B cell (primary cell): ENCODE measurements around the gene SYNE2. TPM values are rescaled to one million over a fixed set of nuclear protein-coding genes. Genes with fewer than 3 reads are reported as not detected.

Experiments
- ATAC-seq: fragments of 200-7000 bp; cut with Tn5 transposase; one replicate; pipeline ENCODE4 v1.10.0; 2021; ENCODE audit warnings: low read depth, mild to moderate bottlenecking, moderate number of reproducible peaks, moderate library complexity
- CTCF ChIA-PET: fragments of 350-600 bp; sonication (Branson Sonifier 250); formaldehyde crosslinking; loops from one replicate; lab custom pipeline; 2021; ENCODE audit warnings: antibody characterized with exemption, inconsistent platforms; lab: Charles Lee
- POLR2A ChIA-PET: fragments of 350-600 bp; sonication (Branson Sonifier 250); formaldehyde crosslinking; loops from one replicate; lab custom pipeline; 2021; ENCODE audit warnings: antibody characterized with exemption; lab: Charles Lee
- DNase-seq: peaks from one replicate; pipeline ENCODE4 v3.0.0; 2013
- H2AFZ ChIP-seq: 2 replicates; pipeline ENCODE4 v1.6.1; 2012; ENCODE audit warnings: mild to moderate bottlenecking, low read depth, low read length; ENCODE audit not compliant: insufficient read depth, poor library complexity, severe bottlenecking
- H3K27ac ChIP-seq, 2 donors: 1 replicate in 1 of 2; 2 replicates in 1 of 2; pipeline ENCODE4 v1.5.1; 2012 to 2013; ENCODE audit warnings: low read length in 2 of 2, mild to moderate bottlenecking in 2 of 2, moderate library complexity in 1 of 2
- H3K27me3 ChIP-seq, 4 experiments: fragments of 200-600 bp in 1 of 4; sonication (generic) in 1 of 4; replicated peaks in 1 of 4; 1 replicate in 2 of 4; 2 replicates in 2 of 4; pipeline versions ENCODE4 v1.6.1 to v1.7.0; 2013 to 2016; ENCODE audit warnings: low read length in 3 of 4, mild to moderate bottlenecking in 2 of 4, mixed read lengths in 1 of 4, moderate library complexity in 1 of 4; ENCODE audit not compliant: insufficient read depth in 4 of 4, control insufficient read depth in 3 of 4; ENCODE audit errors: control extremely low read depth in 1 of 4
- H3K36me3 ChIP-seq, 2 experiments: replicated peaks in 1 of 2; 1 replicate in 1 of 2; 2 replicates in 1 of 2; pipeline versions ENCODE4 v1.6.1 to v1.7.1; 2013; ENCODE audit warnings: low read length in 1 of 2; ENCODE audit not compliant: insufficient read depth in 2 of 2, control insufficient read depth in 1 of 2; ENCODE audit errors: control extremely low read depth in 1 of 2, extremely low read depth in 1 of 2
- H3K4me1 ChIP-seq, 2 donors: fragments of 200-600 bp in 1 of 2; sonication (generic) in 1 of 2; 1 replicate in 1 of 2; 2 replicates in 1 of 2; pipeline versions ENCODE4 v1.5.1 to v1.6.1; 2013 to 2017; ENCODE audit warnings: low read length in 2 of 2; ENCODE audit not compliant: control insufficient read depth in 2 of 2, insufficient read depth in 2 of 2
- H3K4me2 ChIP-seq: replicated peaks from 2 replicates; pipeline ENCODE3; 2012; ENCODE audit warnings: mild to moderate bottlenecking, low read depth, low read length; ENCODE audit not compliant: poor library complexity, severe bottlenecking
- H3K4me3 ChIP-seq, 5 experiments: fragments of 200-600 bp in 1 of 5; sonication (generic) in 1 of 5; 1 replicate in 3 of 5; 2 replicates in 2 of 5; pipeline versions ENCODE4 v1.5.1 to v1.7.0; 2011 to 2016; ENCODE audit warnings: low read length in 4 of 5, mild to moderate bottlenecking in 4 of 5, low read depth in 2 of 5, control low read depth in 1 of 5, moderate library complexity in 1 of 5; ENCODE audit not compliant: insufficient read depth in 1 of 5; ENCODE audit errors: control extremely low read depth in 1 of 5, extremely low read depth in 1 of 5
- H3K79me2 ChIP-seq: fragments of 200-600 bp; sonication (generic); one replicate; pipeline ENCODE4 v1.6.0; 2016; ENCODE audit warnings: low read length; ENCODE audit not compliant: control insufficient read depth, insufficient read depth
- H3K9ac ChIP-seq: fragments of 200-600 bp; sonication (generic); 2 replicates; pipeline ENCODE4 v1.6.1; 2017; ENCODE audit warnings: mild to moderate bottlenecking, low read length, moderate library complexity
- H3K9me3 ChIP-seq, 3 donors: one replicate each; pipeline versions ENCODE4 v1.6.1 to v1.7.1; 2013; ENCODE audit warnings: low read length in 2 of 3; ENCODE audit not compliant: control insufficient read depth in 2 of 3, insufficient read depth in 1 of 3; ENCODE audit errors: control extremely low read depth in 1 of 3
- H4K20me1 ChIP-seq: 2 replicates; pipeline ENCODE4 v1.6.0; 2012; ENCODE audit warnings: mild to moderate bottlenecking, low read length; ENCODE audit not compliant: insufficient read depth, control insufficient read depth, poor library complexity, severe bottlenecking
- H3K27ac Mint-ChIP-seq: one replicate; pipeline ENCODE4 v1.8.0; 2021; ENCODE audit warnings: mixed read lengths
- H3K27me3 Mint-ChIP-seq: one replicate; pipeline ENCODE4 v1.8.0; 2021; ENCODE audit warnings: mixed read lengths
- H3K4me1 Mint-ChIP-seq: one replicate; pipeline ENCODE4 v1.8.0; 2021; ENCODE audit warnings: mixed read lengths
- H3K4me3 Mint-ChIP-seq: one replicate; pipeline ENCODE4 v1.8.0; 2021; ENCODE audit warnings: mixed read lengths
- H3K9me3 Mint-ChIP-seq: one replicate; pipeline ENCODE4 v1.8.0; 2022; ENCODE audit warnings: mixed read lengths; ENCODE audit not compliant: insufficient read depth
- EZH2 ChIP-seq: IDR thresholded peaks from 2 replicates; pipeline ENCODE4 v1.6.1; 2012; ENCODE audit warnings: borderline replicate concordance, low read depth, mild to moderate bottlenecking, moderate library complexity, low read length; ENCODE audit not compliant: insufficient read depth, poor library complexity, severe bottlenecking
- WGBS: methylation state at CpG from one replicate; pipeline ENCODE4 v1.1.5; 2013; ENCODE audit warnings: missing lambda C conversion rate; ENCODE audit not compliant: insufficient coverage; 5-methylcytosine and 5-hydroxymethylcytosine counted together
- intact Hi-C: fragments of 100-400 bp; cut with micrococcal nuclease; formaldehyde crosslinking; loops from one replicate; pipeline ENCODE4 v1.10.0; 2022
- polyA plus RNA-seq: library from polyadenylated mRNA; depleted of rRNA; stranded (reverse); fragments of >200 nt; gene quantifications from 2 replicates; pipeline ENCODE4 v1.2.3, GENCODE V29; 2012
- total RNA-seq, 2 donors: library from RNA; stranded (reverse); fragments of 120-200 nt in 1 of 2; gene quantifications; 1 replicate in 1 of 2; 2 replicates in 1 of 2; pipeline versions ENCODE4 v1.2.3 to v1.2.4, GENCODE V29; 2013 to 2022
- TF ChIP-seq, protein P1 (sequence below): fragments of 200-600 bp; IDR thresholded peaks from one replicate; pipeline ENCODE4 v1.8.0; 2022; ENCODE audit warnings: antibody characterized with exemption, mild to moderate bottlenecking

The SYNE2 gene
- total and polyA plus RNA-seq, 2 donors (not counting 1 experiment from before 2014, with no cell fraction given): 39.5 to 105 TPM

- no peak overlapping the region for H3K4me2 ChIP-seq
- no peak overlapping the region for H3K27ac ChIP-seq
- no peak overlapping the region for H2AFZ ChIP-seq
- H3K27ac Mint-ChIP-seq: no peak overlapping the region
- ChIA-PET POLR2A (no interaction called here), CTCF (no interaction called here)
- H3K27me3 ChIP-seq: no peaks in the 10 kb centered on the region
- no peaks in the 10 kb centered on the region for H3K9me3 ChIP-seq
- WGBS: 95% methylated on average over 7 of the region's 9 CpGs
- no peak overlapping the region for H3K9ac ChIP-seq
- no peaks in the 10 kb centered on the region for H3K9me3 Mint-ChIP-seq
- H3K27me3 Mint-ChIP-seq: no peaks in the 10 kb centered on the region
- DNase-seq (no peak), ATAC-seq (no peak)
- H3K4me3 ChIP-seq: no peak overlapping the region
- TF ChIP-seq, protein P1, sequence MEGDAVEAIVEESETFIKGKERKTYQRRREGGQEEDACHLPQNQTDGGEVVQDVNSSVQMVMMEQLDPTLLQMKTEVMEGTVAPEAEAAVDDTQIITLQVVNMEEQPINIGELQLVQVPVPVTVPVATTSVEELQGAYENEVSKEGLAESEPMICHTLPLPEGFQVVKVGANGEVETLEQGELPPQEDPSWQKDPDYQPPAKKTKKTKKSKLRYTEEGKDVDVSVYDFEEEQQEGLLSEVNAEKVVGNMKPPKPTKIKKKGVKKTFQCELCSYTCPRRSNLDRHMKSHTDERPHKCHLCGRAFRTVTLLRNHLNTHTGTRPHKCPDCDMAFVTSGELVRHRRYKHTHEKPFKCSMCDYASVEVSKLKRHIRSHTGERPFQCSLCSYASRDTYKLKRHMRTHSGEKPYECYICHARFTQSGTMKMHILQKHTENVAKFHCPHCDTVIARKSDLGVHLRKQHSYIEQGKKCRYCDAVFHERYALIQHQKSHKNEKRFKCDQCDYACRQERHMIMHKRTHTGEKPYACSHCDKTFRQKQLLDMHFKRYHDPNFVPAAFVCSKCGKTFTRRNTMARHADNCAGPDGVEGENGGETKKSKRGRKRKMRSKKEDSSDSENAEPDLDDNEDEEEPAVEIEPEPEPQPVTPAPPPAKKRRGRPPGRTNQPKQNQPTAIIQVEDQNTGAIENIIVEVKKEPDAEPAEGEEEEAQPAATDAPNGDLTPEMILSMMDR: no peak
- no peak for TF ChIP-seq EZH2
- no peak overlapping the region for H3K4me3 Mint-ChIP-seq
- H3K4me1 ChIP-seq: no peaks in the 10 kb centered on the region
- peaks cover 0 to 8% of the 10 kb centered on the region in 2 experiments for H3K36me3 ChIP-seq
- intact Hi-C loops: no loop called here
- H3K4me1 Mint-ChIP-seq: no peaks in the 10 kb centered on the region
- no peaks in the 10 kb centered on the region for H4K20me1 ChIP-seq
- no peaks in the 10 kb centered on the region for H3K79me2 ChIP-seq
Measured at GRCh38 chr14:64114166-64114565, 261.4 kb downstream of the SYNE2 start.

DNA sequence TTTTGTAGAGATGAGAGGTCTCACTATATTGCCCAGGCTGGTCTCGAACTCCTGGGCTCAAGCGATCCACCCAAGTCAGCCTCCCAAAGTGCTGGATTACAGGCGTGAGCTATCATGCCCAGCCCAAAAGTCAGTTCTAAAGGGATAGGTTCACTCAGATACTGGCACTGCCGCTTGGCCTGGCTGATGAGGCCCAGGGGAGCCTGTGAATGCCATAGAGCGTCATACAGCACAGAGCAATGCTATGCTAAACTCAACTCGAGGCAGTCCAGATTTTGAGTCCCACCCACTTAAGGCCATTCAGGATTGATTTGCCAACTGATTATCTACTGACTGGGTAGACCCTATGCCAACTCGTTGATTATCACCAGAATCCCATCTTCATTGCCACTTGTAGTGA, 262.0 kb downstream of the SYNE2 start:
- H3K9ac ChIP-seq: no peak overlapping the region
- Mint-ChIP-seq H3K27ac (no peak overlapping the region), H3K4me3 (no peak overlapping the region), H3K27me3 (no peaks in the 10 kb centered on the region), H3K4me1 (no peaks in the 10 kb centered on the region), H3K9me3 (no peaks in the 10 kb centered on the region)
- TF ChIP-seq EZH2: no peak
- TF ChIP-seq, protein P1: no peak
- CTCF ChIA-PET: no interaction called here
- no peak overlapping the region for H3K4me3 ChIP-seq
- H3K27me3 ChIP-seq: no peaks in the 10 kb centered on the region
- H3K9me3 ChIP-seq: no peaks in the 10 kb centered on the region
- DNase-seq: no peak
- POLR2A ChIA-PET: no interaction called here
- H3K4me1 ChIP-seq: no peaks in the 10 kb centered on the region
- no peak for ATAC-seq
- no peaks in the 10 kb centered on the region for H3K79me2 ChIP-seq
- no peak overlapping the region for H3K27ac ChIP-seq
- no peak overlapping the region for H3K4me2 ChIP-seq
- H2AFZ ChIP-seq: no peak overlapping the region
- WGBS: 96% methylated on average over 7 of the region's 7 CpGs
- intact Hi-C loops: no loop called here
- H3K36me3 ChIP-seq: peaks cover 0 to 8% of the 10 kb centered on the region in 2 experiments
- H4K20me1 ChIP-seq: no peaks in the 10 kb centered on the region
